Dermis blood vessel endothelial cell (primary cell): ENCODE data around the gene DDN. TPM values are rescaled to one million over a fixed set of nuclear protein-coding genes. Genes with fewer than 3 reads are reported as not detected.
A peak's percentile ranks its signal among the peaks of the same experiment; 100 is the strongest.

Experiments
- DNase-seq: peaks from one replicate; pipeline ENCODE4 v3.0.0; 2010
- total RNA-seq: library from RNA; depleted of rRNA; stranded (reverse); fragments of >200 nt; gene quantifications from 2 replicates; pipeline ENCODE4 v1.2.3, GENCODE V29; 2014

Gene DDN
- total RNA-seq, 1 donor from 2014 or later = under 0.01 TPM

- DNase-seq = no peak
Observed at GRCh38 chr12:49031573-49032161, 32.5 kb upstream of the DDN start.

- no peak for DNase-seq
Observed at GRCh38 chr12:49030714-49031572, 31.8 kb upstream of the DDN start.

- no peak for DNase-seq
Observed at GRCh38 chr12:49030119-49030518, 30.9 kb upstream of the DDN start.

GRCh38 chr12:49028666-49029275 is 29.6 kb upstream of the DDN start:
- DNase-seq = no peak

GRCh38 chr12:49027846-49028555 is 28.8 kb upstream of the DDN start:
- DNase-seq = no peak

- DNase-seq = no peak
Observed at GRCh38 chr12:49026678-49027480, 27.7 kb upstream of the DDN start.

- DNase-seq = no peak
Observed at GRCh38 chr12:49026101-49026500, 26.9 kb upstream of the DDN start.

GRCh38 chr12:49025463-49025862 is 26.3 kb upstream of the DDN start:
- DNase-seq = no peak

- DNase-seq = no peak
Observed at GRCh38 chr12:49024543-49024942, 25.4 kb upstream of the DDN start.

- no peak for DNase-seq
Observed at GRCh38 chr12:49023812-49024211, 24.6 kb upstream of the DDN start.

- no peak for DNase-seq
Observed at GRCh38 chr12:49022558-49023178, 23.5 kb upstream of the DDN start.

GRCh38 chr12:49021292-49021915 is 22.2 kb upstream of the DDN start:
- DNase-seq = no peak

GRCh38 chr12:49020441-49020840 is 21.3 kb upstream of the DDN start:
- no peak for DNase-seq

GRCh38 chr12:49019443-49020324 is 20.5 kb upstream of the DDN start:
- DNase-seq = peak; percentile 64

GRCh38 chr12:49019120-49019430 is 19.9 kb upstream of the DDN start:
- no peak for DNase-seq

GRCh38 chr12:49018261-49019119 is 19.3 kb upstream of the DDN start, which contains the start of gene PRKAG1:
TSS of gene PRKAG1 (minus strand) at chr12:49018776. CDS start at chr12:49018740, 36 bp downstream.
- peak; percentile 99 for DNase-seq

GRCh38 chr12:49017891-49018260 is 18.7 kb upstream of the DDN start:
- DNase-seq = no peak

GRCh38 chr12:49015196-49015595 is 16.0 kb upstream of the DDN start:
- DNase-seq = no peak

- DNase-seq = peak; percentile 42
Observed at GRCh38 chr12:49014547-49014946, 15.4 kb upstream of the DDN start.
